CD14-positive monocyte (primary cell): ENCODE data around the gene LRRTM3. TPM values are rescaled to one million over a fixed set of nuclear protein-coding genes. Genes with fewer than 3 reads are reported as not detected.

Experiments
- DNase-seq, 3 donors: peaks; one replicate each; pipeline ENCODE4 v3.0.0-alpha.2; 2011 to 2022
- H2AFZ ChIP-seq: 2 replicates; pipeline ENCODE4 v1.6.0; 2012; ENCODE audit warnings: mild to moderate bottlenecking, low read depth, low read length, inconsistent platforms; ENCODE audit not compliant: insufficient read depth, poor library complexity, severe bottlenecking
- H3K27ac ChIP-seq, 2 donors: 1 replicate in 1 of 2; 2 replicates in 1 of 2; pipeline ENCODE4 v1.5.1; 2012 to 2013; ENCODE audit warnings: low read length in 2 of 2, control low read depth in 1 of 2, inconsistent platforms in 1 of 2, low read depth in 1 of 2, mild to moderate bottlenecking in 1 of 2
- H3K27me3 ChIP-seq, 2 donors: one replicate each; pipeline versions ENCODE4 v1.6.0 to v1.6.1; 2011 to 2013; ENCODE audit warnings: low read length in 2 of 2; ENCODE audit not compliant: control insufficient read depth in 2 of 2, insufficient read depth in 2 of 2
- H3K36me3 ChIP-seq, 2 donors: replicated peaks in 1 of 2; 1 replicate in 1 of 2; 2 replicates in 1 of 2; pipeline versions ENCODE4 v1.5.1 to v1.6.1; 2012 to 2013; ENCODE audit warnings: low read length in 2 of 2, control low read depth in 1 of 2, inconsistent platforms in 1 of 2, mild to moderate bottlenecking in 1 of 2; ENCODE audit not compliant: insufficient read depth in 2 of 2, control insufficient read depth in 1 of 2
- H3K4me1 ChIP-seq, 2 donors: 1 replicate in 1 of 2; 2 replicates in 1 of 2; pipeline versions ENCODE4 v1.5.1 to v1.6.1; 2012 to 2013; ENCODE audit warnings: low read length in 2 of 2, control low read depth in 1 of 2, inconsistent platforms in 1 of 2, mild to moderate bottlenecking in 1 of 2, moderate library complexity in 1 of 2; ENCODE audit not compliant: insufficient read depth in 2 of 2, control insufficient read depth in 1 of 2
- H3K4me2 ChIP-seq: replicated peaks from 2 replicates; pipeline ENCODE3; 2012; ENCODE audit warnings: low read length, moderate library complexity, mild to moderate bottlenecking; ENCODE audit not compliant: poor library complexity, severe bottlenecking; ENCODE audit errors: extremely low read depth
- H3K4me3 ChIP-seq, 3 experiments: fragments of 200-600 bp in 1 of 3; sonication (generic) in 1 of 3; replicated peaks in 1 of 3; 1 replicate in 2 of 3; 2 replicates in 1 of 3; pipeline ENCODE4 v1.5.1; 2011 to 2013; ENCODE audit warnings: low read length in 3 of 3, mild to moderate bottlenecking in 3 of 3, control low read depth in 2 of 3, low read depth in 2 of 3, inconsistent platforms in 1 of 3, moderate library complexity in 1 of 3
- H3K79me2 ChIP-seq: 2 replicates; pipeline ENCODE4 v1.6.0; 2012; ENCODE audit warnings: mild to moderate bottlenecking, control low read depth, inconsistent platforms, low read length, moderate library complexity; ENCODE audit not compliant: insufficient read depth
- H3K9ac ChIP-seq: 2 replicates; pipeline ENCODE4 v1.6.0; 2017; ENCODE audit warnings: low read length, mild to moderate bottlenecking; ENCODE audit not compliant: insufficient read depth, poor library complexity, severe bottlenecking
- H3K9me3 ChIP-seq, 2 donors: replicated peaks in 1 of 2; 1 replicate in 1 of 2; 2 replicates in 1 of 2; pipeline versions ENCODE4 v1.5.1 to v1.6.1; 2012 to 2013; ENCODE audit warnings: low read length in 2 of 2, control low read depth in 1 of 2; ENCODE audit not compliant: control insufficient read depth in 1 of 2, insufficient read depth in 1 of 2
- H4K20me1 ChIP-seq: 2 replicates; pipeline ENCODE4 v1.6.0; 2012; ENCODE audit warnings: mild to moderate bottlenecking, low read length, control low read depth, moderate library complexity; ENCODE audit not compliant: insufficient read depth
- H3K27ac Mint-ChIP-seq, 7 donors: one replicate each; pipeline ENCODE4 v1.8.0; 2020; ENCODE audit warnings: mild to moderate bottlenecking in 7 of 7, mixed read lengths in 7 of 7, moderate library complexity in 6 of 7, inconsistent platforms in 2 of 7
- H3K27me3 Mint-ChIP-seq, 3 donors: one replicate each; pipeline ENCODE4 v1.8.0; 2021 to 2022; ENCODE audit warnings: low read depth in 3 of 3, mild to moderate bottlenecking in 3 of 3, mixed read lengths in 3 of 3, moderate library complexity in 3 of 3, inconsistent platforms in 1 of 3
- H3K36me3 Mint-ChIP-seq, 2 donors: one replicate each; pipeline ENCODE4 v1.8.0; 2020; ENCODE audit warnings: mixed read lengths in 2 of 2, inconsistent platforms in 1 of 2, mild to moderate bottlenecking in 1 of 2
- H3K4me1 Mint-ChIP-seq: one replicate; pipeline ENCODE4 v1.8.0; 2020; ENCODE audit warnings: mild to moderate bottlenecking, mixed read lengths
- H3K4me3 Mint-ChIP-seq, 2 donors: one replicate each; pipeline ENCODE4 v1.8.0; 2020; ENCODE audit warnings: mild to moderate bottlenecking in 2 of 2, mixed read lengths in 2 of 2, moderate library complexity in 1 of 2
- H3K9me3 Mint-ChIP-seq, 7 donors: one replicate each; pipeline ENCODE4 v1.8.0; 2020 to 2022; ENCODE audit warnings: mixed read lengths in 7 of 7, mild to moderate bottlenecking in 6 of 7, moderate library complexity in 6 of 7, inconsistent platforms in 2 of 7
- WGBS: methylation state at CpG from one replicate; pipeline ENCODE4 v1.1.5; 2013; ENCODE audit warnings: missing lambda C conversion rate; ENCODE audit not compliant: insufficient coverage; 5-methylcytosine and 5-hydroxymethylcytosine counted together
- intact Hi-C, 2 donors: fragments of 100-400 bp; cut with micrococcal nuclease; formaldehyde crosslinking; loops; one replicate each; pipeline versions ENCODE4 v1.15.0 to v1.15.1; 2023
- polyA plus RNA-seq, 3 donors: library from polyadenylated mRNA; depleted of rRNA in 1 of 3; unstranded in 2 of 3; stranded (reverse) in 1 of 3; fragments of 300-500 nt in 2 of 3; fragments of >200 nt in 1 of 3; fragmentation: Illumina TruSeq in 2 of 3; gene quantifications; 1 replicate in 2 of 3; 2 replicates in 1 of 3; pipeline ENCODE4 v1.2.3, GENCODE V29; 2012 to 2021
- TF ChIP-seq, protein P1 (sequence below): fragments of 200-600 bp; IDR thresholded peaks from one replicate; pipeline ENCODE4 v1.8.0; 2022; ENCODE audit warnings: antibody characterized with exemption, mild to moderate bottlenecking

Gene LRRTM3
- polyA plus RNA-seq, 3 donors: not detected

DNA sequence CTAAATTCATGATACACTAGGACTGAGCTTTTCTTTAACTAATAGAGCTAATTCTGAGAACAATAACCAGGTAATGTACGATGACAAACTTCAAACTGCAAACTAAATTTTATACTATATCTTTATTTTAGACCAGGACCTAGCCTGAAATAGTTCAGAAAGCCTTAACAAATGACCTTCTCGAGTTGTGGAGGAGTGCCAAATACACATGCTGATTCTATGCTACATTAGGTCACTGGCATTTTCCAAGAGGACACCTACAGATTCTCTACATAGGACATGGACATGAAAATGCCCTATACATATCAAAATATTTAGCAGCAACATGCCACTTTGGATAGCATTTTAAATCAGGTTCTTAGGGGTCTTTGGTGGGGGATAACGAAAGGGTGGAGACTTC lies 44.0 kb upstream of the LRRTM3 start:
- Mint-ChIP-seq H3K36me3 (no peaks in the 10 kb centered on the region), H3K4me3 (no peak overlapping the region), H3K9me3 (peaks cover 0 to 4% (median 2%) of the 10 kb centered on the region in 7 donors), H3K4me1 (no peaks in the 10 kb centered on the region), H3K27me3 (no peaks in the 10 kb centered on the region), H3K27ac (no peak overlapping the region)
- H3K36me3 ChIP-seq: no peaks in the 10 kb centered on the region
- no peak overlapping the region for H3K9ac ChIP-seq
- no peaks in the 10 kb centered on the region for H3K79me2 ChIP-seq
- no peaks in the 10 kb centered on the region for H4K20me1 ChIP-seq
- no peak overlapping the region for H2AFZ ChIP-seq
- H3K4me2 ChIP-seq: no peak overlapping the region
- TF ChIP-seq, protein P1, sequence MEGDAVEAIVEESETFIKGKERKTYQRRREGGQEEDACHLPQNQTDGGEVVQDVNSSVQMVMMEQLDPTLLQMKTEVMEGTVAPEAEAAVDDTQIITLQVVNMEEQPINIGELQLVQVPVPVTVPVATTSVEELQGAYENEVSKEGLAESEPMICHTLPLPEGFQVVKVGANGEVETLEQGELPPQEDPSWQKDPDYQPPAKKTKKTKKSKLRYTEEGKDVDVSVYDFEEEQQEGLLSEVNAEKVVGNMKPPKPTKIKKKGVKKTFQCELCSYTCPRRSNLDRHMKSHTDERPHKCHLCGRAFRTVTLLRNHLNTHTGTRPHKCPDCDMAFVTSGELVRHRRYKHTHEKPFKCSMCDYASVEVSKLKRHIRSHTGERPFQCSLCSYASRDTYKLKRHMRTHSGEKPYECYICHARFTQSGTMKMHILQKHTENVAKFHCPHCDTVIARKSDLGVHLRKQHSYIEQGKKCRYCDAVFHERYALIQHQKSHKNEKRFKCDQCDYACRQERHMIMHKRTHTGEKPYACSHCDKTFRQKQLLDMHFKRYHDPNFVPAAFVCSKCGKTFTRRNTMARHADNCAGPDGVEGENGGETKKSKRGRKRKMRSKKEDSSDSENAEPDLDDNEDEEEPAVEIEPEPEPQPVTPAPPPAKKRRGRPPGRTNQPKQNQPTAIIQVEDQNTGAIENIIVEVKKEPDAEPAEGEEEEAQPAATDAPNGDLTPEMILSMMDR: no peak
- no peaks in the 10 kb centered on the region for H3K9me3 ChIP-seq
- no peak for DNase-seq
- intact Hi-C loops: no loop called here
- no peak overlapping the region for H3K4me3 ChIP-seq
- H3K27me3 ChIP-seq: no peaks in the 10 kb centered on the region
- WGBS: no CpG with 5 or more reads among the region's 3 CpGs
- H3K4me1 ChIP-seq: no peaks in the 10 kb centered on the region
- no peak overlapping the region for H3K27ac ChIP-seq

DNA sequence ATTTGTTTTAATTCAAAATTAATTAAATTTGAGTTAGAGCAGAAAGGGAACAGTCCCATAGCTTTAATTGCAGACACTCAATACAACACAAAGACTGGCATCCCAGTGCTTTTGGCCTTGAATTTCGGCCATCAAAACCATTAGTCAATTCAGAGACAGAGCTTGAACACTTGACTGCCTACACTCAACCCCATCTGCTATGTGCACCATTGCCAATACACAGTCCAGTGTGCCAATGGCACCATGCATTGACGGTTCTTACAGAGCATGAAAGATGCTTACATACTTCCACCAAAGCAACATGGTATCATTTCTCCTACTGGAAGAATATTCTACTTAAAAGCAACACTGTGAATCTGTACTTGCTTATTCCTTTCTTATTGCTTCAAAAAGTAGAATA lies 43.6 kb upstream of the LRRTM3 start:
- H2AFZ ChIP-seq: no peak overlapping the region
- TF ChIP-seq, protein P1: no peak
- intact Hi-C loops: no loop called here

More for the DNA sequence above, 43.6 kb upstream of the LRRTM3 start:
- Histone ChIP-seq H3K4me3 (no peak overlapping the region), H3K79me2 (no peaks in the 10 kb centered on the region), H3K4me2 (no peak overlapping the region), H4K20me1 (no peaks in the 10 kb centered on the region), H3K9ac (no peak overlapping the region), H3K9me3 (no peaks in the 10 kb centered on the region), H3K27ac (no peak overlapping the region), H3K36me3 (no peaks in the 10 kb centered on the region), H3K27me3 (no peaks in the 10 kb centered on the region), H3K4me1 (no peaks in the 10 kb centered on the region)
- no peak overlapping the region for H3K27ac Mint-ChIP-seq
- H3K36me3 Mint-ChIP-seq: no peaks in the 10 kb centered on the region
- no peak overlapping the region for H3K4me3 Mint-ChIP-seq
- H3K27me3 Mint-ChIP-seq: no peaks in the 10 kb centered on the region
- H3K4me1 Mint-ChIP-seq: no peaks in the 10 kb centered on the region
- no peak for DNase-seq
- WGBS: 89% methylated on average over 2 of the region's 2 CpGs
- peaks cover 0 to 4% (median 2%) of the 10 kb centered on the region in 7 donors for H3K9me3 Mint-ChIP-seq
